BE2C (cell line): ENCODE data around the gene SUSD6. TPM values are rescaled to one million over a fixed set of nuclear protein-coding genes. Genes with fewer than 3 reads are reported as not detected.

Source experiments
- DNase-seq: peaks from one replicate; pipeline ENCODE4 v3.0.0-alpha.2; 2020
- H3K27me3 ChIP-seq: fragments of 250-450 bp; sonication (Bioruptor Pico); 2 replicates; pipeline ENCODE4 v1.5.1; 2020; ENCODE audit warnings: mild to moderate bottlenecking
- H3K36me3 ChIP-seq: fragments of 250-450 bp; sonication (Bioruptor Pico); 2 replicates; pipeline ENCODE4 v1.5.1; 2020; ENCODE audit warnings: mild to moderate bottlenecking
- H3K4me1 ChIP-seq: fragments of 250-450 bp; sonication (Bioruptor Pico); 2 replicates; pipeline ENCODE4 v1.5.1; 2020
- H3K4me3 ChIP-seq: 2 replicates; pipeline ENCODE4 v1.5.1; 2011; ENCODE audit warnings: low read depth, low read length
- H3K9me3 ChIP-seq: fragments of 250-450 bp; sonication (Bioruptor Pico); 2 replicates; pipeline ENCODE4 v1.5.1; 2020
- polyA plus RNA-seq: library from polyadenylated mRNA; unstranded; fragments of >200 nt; gene quantifications from one replicate; pipeline ENCODE4 v1.2.1, GENCODE V29; 2012; ENCODE audit warnings: low read depth, missing spikeins; ENCODE audit not compliant: insufficient read length, insufficient read depth
- TF ChIP-seq, protein P1 (sequence below): IDR thresholded peaks from 2 replicates; pipeline ENCODE4 v1.5.1; 2012; ENCODE audit warnings: mild to moderate bottlenecking, low read depth, low read length

The SUSD6 gene
- 7.2 TPM for polyA plus RNA-seq

DNA sequence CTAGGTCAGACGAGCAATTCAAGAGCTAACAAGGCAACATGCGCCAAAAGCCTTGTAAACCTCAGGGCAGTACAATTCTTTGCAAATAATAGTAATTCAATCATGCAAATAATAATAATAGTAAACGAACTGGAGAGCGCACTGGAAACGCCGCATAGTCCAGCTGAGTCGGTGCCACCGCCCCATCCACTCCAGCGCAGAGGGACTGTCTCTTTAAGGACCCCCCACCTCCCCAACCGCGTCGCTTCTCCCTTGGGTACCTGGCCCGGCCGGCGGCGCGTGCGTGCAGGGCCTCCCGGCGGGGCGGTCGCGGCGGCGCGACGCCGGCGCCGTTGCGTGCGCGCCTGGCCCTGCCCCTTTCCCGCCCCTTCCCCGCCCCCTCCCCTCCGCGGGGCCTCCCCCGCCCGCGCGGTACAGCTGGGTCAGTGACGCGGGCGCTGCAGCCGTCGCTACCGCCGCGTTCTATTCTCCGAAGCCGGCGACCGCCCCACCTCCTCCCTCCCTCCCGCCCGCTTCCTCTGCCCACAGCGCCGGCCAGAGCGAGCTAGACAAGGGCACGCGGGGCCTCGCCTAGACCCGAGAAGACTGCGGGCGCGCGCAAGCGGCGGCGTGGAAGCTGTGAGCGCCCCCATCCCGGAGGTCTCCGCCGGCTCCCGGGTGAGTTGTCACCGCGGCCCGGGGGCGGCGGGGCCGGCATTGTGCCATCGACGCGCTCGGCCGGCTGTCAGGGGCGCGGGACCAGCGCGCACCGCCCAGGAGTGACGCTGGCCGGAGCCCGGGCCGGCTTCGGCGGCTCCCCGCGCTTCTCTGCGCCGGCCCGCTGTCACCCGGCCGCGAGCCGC, at the start of gene SUSD6:
SUSD6 (plus strand) TSS at position 425 of the 842 bp plus-strand sequence. CDS start 46,997 bp downstream, outside the sequence.
- Histone ChIP-seq H3K36me3 (no peaks in the 10 kb centered on the region), H3K4me3 (peak within 1 kb of the TSS; percentile 89), H3K9me3 (no peaks in the 10 kb centered on the region), H3K27me3 (no peaks in the 10 kb centered on the region), H3K4me1 (no peaks in the 10 kb centered on the region)
- TF ChIP-seq, protein P1, sequence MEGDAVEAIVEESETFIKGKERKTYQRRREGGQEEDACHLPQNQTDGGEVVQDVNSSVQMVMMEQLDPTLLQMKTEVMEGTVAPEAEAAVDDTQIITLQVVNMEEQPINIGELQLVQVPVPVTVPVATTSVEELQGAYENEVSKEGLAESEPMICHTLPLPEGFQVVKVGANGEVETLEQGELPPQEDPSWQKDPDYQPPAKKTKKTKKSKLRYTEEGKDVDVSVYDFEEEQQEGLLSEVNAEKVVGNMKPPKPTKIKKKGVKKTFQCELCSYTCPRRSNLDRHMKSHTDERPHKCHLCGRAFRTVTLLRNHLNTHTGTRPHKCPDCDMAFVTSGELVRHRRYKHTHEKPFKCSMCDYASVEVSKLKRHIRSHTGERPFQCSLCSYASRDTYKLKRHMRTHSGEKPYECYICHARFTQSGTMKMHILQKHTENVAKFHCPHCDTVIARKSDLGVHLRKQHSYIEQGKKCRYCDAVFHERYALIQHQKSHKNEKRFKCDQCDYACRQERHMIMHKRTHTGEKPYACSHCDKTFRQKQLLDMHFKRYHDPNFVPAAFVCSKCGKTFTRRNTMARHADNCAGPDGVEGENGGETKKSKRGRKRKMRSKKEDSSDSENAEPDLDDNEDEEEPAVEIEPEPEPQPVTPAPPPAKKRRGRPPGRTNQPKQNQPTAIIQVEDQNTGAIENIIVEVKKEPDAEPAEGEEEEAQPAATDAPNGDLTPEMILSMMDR: no peak
- peak; percentile 94 for DNase-seq

DNA sequence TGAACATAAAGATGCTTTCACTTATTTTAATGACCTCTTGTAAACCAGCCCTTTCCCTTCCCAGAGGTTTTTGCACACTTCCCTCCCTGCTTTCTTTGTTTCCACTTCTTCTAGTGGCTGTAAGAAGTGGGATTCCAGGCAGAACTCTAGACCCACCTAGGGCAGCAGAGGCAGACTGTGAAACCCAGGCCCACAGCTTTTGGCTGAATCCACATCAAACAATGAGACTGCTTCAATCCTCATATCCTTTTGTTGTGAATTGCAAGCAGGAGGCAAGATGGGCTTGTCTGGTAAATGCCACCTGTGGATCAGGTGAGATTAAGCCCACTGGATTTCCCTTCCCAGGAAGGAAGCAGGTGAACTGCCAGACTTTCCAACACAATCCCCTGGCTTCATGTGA, 49.5 kb upstream of the SUSD6 start:
- Histone ChIP-seq H3K4me1 (no peaks in the 10 kb centered on the region), H3K9me3 (no peaks in the 10 kb centered on the region), H3K27me3 (peaks cover 8% of the 10 kb centered on the region; the same call in 1 of the 2 replicates), H3K36me3 (no peaks in the 10 kb centered on the region), H3K4me3 (no peak overlapping the region)
- no peak for DNase-seq
- TF ChIP-seq, protein P1: no peak

DNA sequence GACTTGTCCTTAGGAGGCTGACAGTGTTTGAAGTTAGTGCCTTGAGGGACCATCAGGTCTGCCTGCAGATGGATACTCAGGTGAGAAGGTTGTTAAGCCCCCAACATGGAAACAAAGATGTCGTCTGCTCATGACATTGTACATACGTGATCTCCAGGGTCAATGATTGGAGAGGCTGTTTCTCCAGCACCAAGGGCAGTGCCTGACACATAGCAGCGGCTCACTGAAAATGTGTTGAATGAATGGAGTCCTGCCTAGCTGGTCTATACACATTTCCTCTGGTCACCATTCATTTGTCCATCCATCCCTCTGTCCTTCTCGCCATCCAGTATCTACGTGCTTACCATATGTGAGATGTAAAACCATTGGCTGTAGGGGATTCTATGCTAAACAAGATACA, 43.8 kb upstream of the SUSD6 start:
- Histone ChIP-seq H3K4me3 (no peak overlapping the region), H3K9me3 (no peaks in the 10 kb centered on the region), H3K27me3 (peaks cover 19% of the 10 kb centered on the region; the same call in 1 of the 2 replicates), H3K4me1 (no peaks in the 10 kb centered on the region), H3K36me3 (no peaks in the 10 kb centered on the region)
- DNase-seq: no peak
- TF ChIP-seq, protein P1: no peak

- no peaks in the 10 kb centered on the region for H3K36me3 ChIP-seq
- H3K9me3 ChIP-seq: no peaks in the 10 kb centered on the region
- TF ChIP-seq, protein P1: no peak
- no peak overlapping the region for H3K4me3 ChIP-seq
- H3K4me1 ChIP-seq: no peaks in the 10 kb centered on the region; the same call in 1 of the 2 replicates
- peaks cover 19% of the 10 kb centered on the region; the same call in 1 of the 2 replicates for H3K27me3 ChIP-seq
- no peak for DNase-seq
Measured at GRCh38 chr14:69569859-69570258, 41.5 kb upstream of the SUSD6 start.

- Histone ChIP-seq H3K27me3 (peaks cover 21% of the 10 kb centered on the region; the same call in 1 of the 2 replicates), H3K4me3 (no peak overlapping the region), H3K36me3 (no peaks in the 10 kb centered on the region), H3K4me1 (no peaks in the 10 kb centered on the region; the same call in 1 of the 2 replicates), H3K9me3 (no peaks in the 10 kb centered on the region)
- no peak for DNase-seq
- TF ChIP-seq, protein P1: no peak
Measured at GRCh38 chr14:69570836-69571330, 40.5 kb upstream of the SUSD6 start.
